ENCODE measurements around the gene AXIN1.

DNA sequence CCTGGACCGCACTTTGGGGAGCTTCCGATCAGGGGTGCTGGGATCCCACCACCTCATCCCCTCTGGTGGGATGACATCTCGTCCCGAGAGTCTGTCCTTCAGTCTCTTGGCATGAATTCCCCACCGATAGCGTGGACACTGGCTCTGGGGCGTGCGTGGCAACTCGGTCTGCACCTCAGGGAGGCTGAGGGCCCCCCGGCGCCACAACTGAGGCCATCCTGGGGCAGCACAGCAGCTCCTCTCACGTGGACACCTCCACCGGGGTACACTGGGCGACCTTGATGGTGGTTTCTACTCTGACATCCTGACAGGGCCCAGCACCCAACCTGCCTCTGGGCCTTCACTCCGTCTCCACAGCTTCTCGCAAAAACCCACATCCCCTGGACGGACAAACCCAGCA is 61.0 kb downstream of the AXIN1 start:
- TF ChIP-seq, protein P1, sequence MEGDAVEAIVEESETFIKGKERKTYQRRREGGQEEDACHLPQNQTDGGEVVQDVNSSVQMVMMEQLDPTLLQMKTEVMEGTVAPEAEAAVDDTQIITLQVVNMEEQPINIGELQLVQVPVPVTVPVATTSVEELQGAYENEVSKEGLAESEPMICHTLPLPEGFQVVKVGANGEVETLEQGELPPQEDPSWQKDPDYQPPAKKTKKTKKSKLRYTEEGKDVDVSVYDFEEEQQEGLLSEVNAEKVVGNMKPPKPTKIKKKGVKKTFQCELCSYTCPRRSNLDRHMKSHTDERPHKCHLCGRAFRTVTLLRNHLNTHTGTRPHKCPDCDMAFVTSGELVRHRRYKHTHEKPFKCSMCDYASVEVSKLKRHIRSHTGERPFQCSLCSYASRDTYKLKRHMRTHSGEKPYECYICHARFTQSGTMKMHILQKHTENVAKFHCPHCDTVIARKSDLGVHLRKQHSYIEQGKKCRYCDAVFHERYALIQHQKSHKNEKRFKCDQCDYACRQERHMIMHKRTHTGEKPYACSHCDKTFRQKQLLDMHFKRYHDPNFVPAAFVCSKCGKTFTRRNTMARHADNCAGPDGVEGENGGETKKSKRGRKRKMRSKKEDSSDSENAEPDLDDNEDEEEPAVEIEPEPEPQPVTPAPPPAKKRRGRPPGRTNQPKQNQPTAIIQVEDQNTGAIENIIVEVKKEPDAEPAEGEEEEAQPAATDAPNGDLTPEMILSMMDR (IDR thresholded peaks at IDR 0.05): no peak
- TF ChIP-seq EP300 (IDR thresholded peaks at IDR 0.05): no peak
- TF ChIP-seq POLR2A (IDR thresholded peaks at IDR 0.05): no peak
